GM23248 (cell line): Measurements from ENCODE around the gene MACROD2.

Source experiments
- EZH2 ChIP-seq: fragments of 200-600 bp; sonication (generic); IDR thresholded peaks from 2 replicates; pipeline ENCODE4 v1.6.1; 2018; ENCODE audit warnings: antibody characterized with exemption, mild to moderate bottlenecking; ENCODE audit not compliant: insufficient read depth, poor library complexity, severe bottlenecking
- EZH2phosphoT487 ChIP-seq: fragments of 200-600 bp; sonication (generic); IDR thresholded peaks from 2 replicates; pipeline ENCODE4 v1.6.1; 2018; ENCODE audit warnings: antibody characterized with exemption, moderate library complexity, mild to moderate bottlenecking, low read depth; ENCODE audit not compliant: insufficient read depth

- TF ChIP-seq EZH2 (no peak), EZH2phosphoT487 (no peak)
Measured at GRCh38 chr20:16095226-16095625, 2099.9 kb downstream of the MACROD2 start.
